Peyer's patch (tissue), 4 donors: Measurements from ENCODE around the gene PDE4B. TPM values are rescaled to one million over a fixed set of nuclear protein-coding genes. Genes with fewer than 3 reads are reported as not detected.

Experiments
- DNase-seq, 3 donors: peaks; one replicate each; pipeline ENCODE4 v3.0.0-alpha.2; 2017 to 2019
- H3K27ac ChIP-seq, 4 donors: fragments of 200-600 bp; sonication (generic); one replicate each; pipeline ENCODE4 v1.5.1; 2016 to 2019
- H3K27me3 ChIP-seq, 2 donors: fragments of 200-600 bp; sonication (generic); one replicate each; pipeline ENCODE4 v1.5.1; 2019
- H3K36me3 ChIP-seq, 3 donors: fragments of 200-600 bp; sonication (generic); one replicate each; pipeline ENCODE4 v1.5.1; 2016 to 2019
- H3K4me1 ChIP-seq, 4 donors: fragments of 200-600 bp; sonication (generic); one replicate each; pipeline ENCODE4 v1.5.1; 2016 to 2019
- H3K4me3 ChIP-seq, 4 donors: fragments of 200-600 bp; sonication (generic); 1 replicate in 3 of 4; 2 replicates in 1 of 4; pipeline ENCODE4 v1.5.1; 2016 to 2019; ENCODE audit warnings: mild to moderate bottlenecking in 1 of 4
- H3K9me3 ChIP-seq, 4 donors: fragments of 200-600 bp; sonication (generic); one replicate each; pipeline ENCODE4 v1.5.1; 2016 to 2019; ENCODE audit warnings: mild to moderate bottlenecking in 1 of 4
- CTCF ChIP-seq, 6 experiments: fragments of 450-650 bp in 4 of 6; fragments of 200-600 bp in 2 of 6; sonication (generic) in 1 of 6; IDR thresholded peaks; one replicate each; pipeline ENCODE4 v1.5.1; 2017 to 2019; ENCODE audit warnings: antibody characterized with exemption in 6 of 6, mild to moderate bottlenecking in 3 of 6, moderate library complexity in 1 of 6
- POLR2A ChIP-seq, 2 donors: fragments of 450-650 bp; IDR thresholded peaks; one replicate each; pipeline ENCODE4 v1.5.1; 2017; ENCODE audit warnings: antibody characterized with exemption in 2 of 2, mild to moderate bottlenecking in 2 of 2, moderate library complexity in 2 of 2
- total RNA-seq, 4 donors: library from RNA; depleted of rRNA; stranded (reverse); fragments of >200 nt; gene quantifications; one replicate each; pipeline ENCODE4 v1.1.0, GENCODE V29; 2016

Gene PDE4B
- total RNA-seq, 4 donors from 2014 or later, result 2.1 to 96.6 (median 9.6) TPM

- H3K4me3 ChIP-seq, result no peak overlapping the region
- no peak for DNase-seq
- TF ChIP-seq POLR2A (IDR thresholded peaks at IDR 0.05), result no peak
- no peak for TF ChIP-seq CTCF (IDR thresholded peaks at IDR 0.05)
- H3K27me3 ChIP-seq, result no peaks in the 10 kb centered on the region
- no peaks in the 10 kb centered on the region for H3K36me3 ChIP-seq
- no peaks in the 10 kb centered on the region for H3K9me3 ChIP-seq
- H3K27ac ChIP-seq, result no peak overlapping the region
- no peaks in the 10 kb centered on the region for H3K4me1 ChIP-seq
Observed at GRCh38 chr1:65821386-65821785, 28.7 kb downstream of the PDE4B start.

- DNase-seq, result no peak
- Histone ChIP-seq H3K4me1 (no peaks in the 10 kb centered on the region), H3K27me3 (no peaks in the 10 kb centered on the region), H3K27ac (no peak overlapping the region), H3K9me3 (no peaks in the 10 kb centered on the region), H3K36me3 (no peaks in the 10 kb centered on the region), H3K4me3 (no peak overlapping the region)
- TF ChIP-seq CTCF (IDR thresholded peaks at IDR 0.05) (no peak), POLR2A (IDR thresholded peaks at IDR 0.05) (no peak)
Observed at GRCh38 chr1:65824103-65824502, 31.4 kb downstream of the PDE4B start.

GRCh38 chr1:65825741-65826140 lies 33.0 kb downstream of the PDE4B start:
- Histone ChIP-seq H3K36me3 (no peaks in the 10 kb centered on the region), H3K4me3 (no peak overlapping the region), H3K27me3 (no peaks in the 10 kb centered on the region), H3K4me1 (no peaks in the 10 kb centered on the region), H3K27ac (no peak overlapping the region), H3K9me3 (no peaks in the 10 kb centered on the region)
- DNase-seq, result no peak
- no peak for TF ChIP-seq POLR2A (IDR thresholded peaks at IDR 0.05)
- no peak for TF ChIP-seq CTCF (IDR thresholded peaks at IDR 0.05)

GRCh38 chr1:65826782-65827181 lies 34.1 kb downstream of the PDE4B start:
- no peak overlapping the region for H3K27ac ChIP-seq
- no peaks in the 10 kb centered on the region for H3K27me3 ChIP-seq
- no peaks in the 10 kb centered on the region for H3K4me1 ChIP-seq
- H3K4me3 ChIP-seq, result no peak overlapping the region
- no peak for DNase-seq
- H3K9me3 ChIP-seq, result no peaks in the 10 kb centered on the region
- TF ChIP-seq POLR2A (IDR thresholded peaks at IDR 0.05), result no peak
- TF ChIP-seq CTCF (IDR thresholded peaks at IDR 0.05), result no peak
- H3K36me3 ChIP-seq, result no peaks in the 10 kb centered on the region

GRCh38 chr1:65827346-65827745 lies 34.7 kb downstream of the PDE4B start:
- Histone ChIP-seq H3K9me3 (no peaks in the 10 kb centered on the region), H3K4me1 (no peaks in the 10 kb centered on the region), H3K27ac (no peak overlapping the region), H3K36me3 (no peaks in the 10 kb centered on the region), H3K4me3 (no peak overlapping the region), H3K27me3 (no peaks in the 10 kb centered on the region)
- no peak for DNase-seq
- no peak for TF ChIP-seq CTCF (IDR thresholded peaks at IDR 0.05)
- TF ChIP-seq POLR2A (IDR thresholded peaks at IDR 0.05), result no peak

GRCh38 chr1:65830306-65830705 lies 37.6 kb downstream of the PDE4B start:
- Histone ChIP-seq H3K36me3 (no peaks in the 10 kb centered on the region), H3K27me3 (no peaks in the 10 kb centered on the region), H3K27ac (no peak overlapping the region), H3K9me3 (no peaks in the 10 kb centered on the region), H3K4me3 (no peak overlapping the region), H3K4me1 (no peaks in the 10 kb centered on the region)
- no peak for DNase-seq
- TF ChIP-seq POLR2A (IDR thresholded peaks at IDR 0.05) (no peak), CTCF (IDR thresholded peaks at IDR 0.05) (no peak)
